HUDEP-2 (cell line): Measurements from ENCODE around the gene SSX1.
"Not testable (repeated sequence)": the region's sequence is repeated elsewhere in the genome, so short reads cannot be mapped to it uniquely, and the experiment has no call there.

Experiments
- DNase-seq, 76 experiments: peaks; one replicate each; lab custom pipeline; 2025; ENCODE audit not compliant: unreplicated experiment in 76 of 76; lab: John Stamatoyannopoulos, UW

SSX1 gene

DNA sequence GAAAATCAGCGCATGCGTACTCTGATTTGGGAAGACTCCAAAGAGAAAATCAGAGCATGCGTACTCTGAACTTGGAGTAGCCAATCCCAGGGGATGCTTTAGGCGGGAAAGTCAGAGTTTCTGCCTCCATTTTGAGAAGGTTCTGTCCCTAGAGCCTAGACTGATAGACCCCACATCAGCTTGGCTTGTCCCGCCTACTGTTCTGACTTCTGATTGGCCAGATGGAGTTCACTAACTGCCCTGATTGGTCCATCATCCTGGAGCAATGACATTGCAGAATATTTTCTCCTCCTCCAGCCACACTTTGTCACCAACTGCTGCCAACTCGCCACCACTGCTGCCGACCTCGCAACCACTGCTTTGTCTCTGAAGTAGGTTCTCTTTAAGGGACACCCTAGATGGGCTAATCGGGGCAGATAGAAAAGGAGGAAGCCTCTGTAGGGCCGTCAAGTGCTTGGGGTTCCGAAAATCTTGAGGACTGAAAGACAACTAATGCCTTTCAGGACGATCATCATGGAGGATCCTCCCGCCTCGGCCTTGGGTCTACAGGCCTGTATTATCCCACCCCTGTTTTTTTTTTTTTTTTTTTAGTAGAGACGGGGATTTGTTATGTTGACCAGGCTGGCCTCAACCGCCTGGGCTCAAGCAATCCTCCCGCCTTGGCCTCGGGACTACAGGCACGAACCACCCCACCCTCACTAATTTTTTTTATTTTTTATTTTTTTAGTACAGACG, at the start of gene SSX1:
SSX1 (plus strand) TSS at position 331 of the 735 bp plus-strand sequence. CDS start 1,850 bp downstream, outside the sequence.
- DNase-seq: not testable (repeated sequence)

- DNase-seq: not testable (repeated sequence)
Measured at GRCh38 chrX:48214341-48214740, 40.9 kb upstream of the SSX1 start.

DNA sequence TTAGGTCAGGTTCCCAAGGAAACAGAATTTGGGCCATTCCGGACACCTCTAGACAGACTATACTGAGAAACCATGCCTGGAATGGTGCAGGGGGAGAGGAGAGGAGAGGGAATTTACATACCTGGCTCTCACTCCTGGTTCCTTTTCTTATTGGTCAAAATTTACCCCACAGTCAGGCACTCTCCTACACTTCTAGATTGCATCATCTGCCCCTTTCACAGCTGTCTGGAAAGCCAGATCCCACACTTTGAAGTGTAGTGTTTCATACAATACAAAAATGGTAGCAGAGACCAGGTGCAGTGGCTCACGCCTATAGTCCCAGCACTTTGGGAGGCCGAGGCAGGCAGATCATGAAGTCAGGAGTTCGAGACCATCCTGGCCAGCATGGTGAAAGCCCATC, 31.0 kb upstream of the SSX1 start:
- not testable (repeated sequence) for DNase-seq

DNA sequence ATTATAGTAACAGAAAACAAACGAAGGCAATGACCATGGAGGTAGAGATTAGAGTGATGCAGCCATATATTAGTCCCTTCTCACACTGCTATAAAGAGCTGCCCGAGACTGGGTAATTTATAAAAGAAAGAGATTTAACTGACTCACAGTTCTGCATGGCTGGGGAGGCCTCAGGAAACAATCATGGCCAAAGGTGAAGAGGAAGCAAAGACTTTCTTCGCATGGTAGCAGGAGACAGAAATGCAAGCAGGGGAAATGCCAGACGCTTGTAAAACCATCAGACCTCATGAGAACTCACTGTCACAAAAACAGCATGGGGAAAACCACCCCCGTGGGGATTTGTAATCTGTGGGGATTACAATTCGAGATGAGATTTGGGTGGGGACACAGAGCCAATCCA, 2.2 kb upstream of the SSX1 start:
- DNase-seq: not testable (repeated sequence)

DNA sequence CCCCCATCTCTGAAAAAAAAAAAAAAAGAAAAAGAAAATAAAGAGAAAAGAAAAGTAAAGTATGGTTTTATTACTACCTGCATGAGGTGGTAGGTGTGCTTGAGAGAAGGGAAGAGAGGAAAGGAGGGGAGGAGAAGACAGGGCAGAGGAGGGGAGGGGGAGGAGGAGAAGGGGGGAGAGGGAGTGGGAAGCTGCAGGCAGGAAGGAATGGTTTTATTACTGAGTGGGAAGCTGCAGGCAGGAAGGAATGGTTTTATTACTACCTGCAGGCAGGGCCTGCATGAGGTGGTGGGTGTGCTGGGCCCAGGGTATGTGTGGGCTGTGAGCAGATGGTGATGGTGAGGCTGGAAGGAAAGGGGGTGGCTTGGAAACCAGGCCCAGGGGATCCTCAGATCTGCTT, 19.2 kb downstream of the SSX1 start:
- DNase-seq: not testable (repeated sequence)

DNA sequence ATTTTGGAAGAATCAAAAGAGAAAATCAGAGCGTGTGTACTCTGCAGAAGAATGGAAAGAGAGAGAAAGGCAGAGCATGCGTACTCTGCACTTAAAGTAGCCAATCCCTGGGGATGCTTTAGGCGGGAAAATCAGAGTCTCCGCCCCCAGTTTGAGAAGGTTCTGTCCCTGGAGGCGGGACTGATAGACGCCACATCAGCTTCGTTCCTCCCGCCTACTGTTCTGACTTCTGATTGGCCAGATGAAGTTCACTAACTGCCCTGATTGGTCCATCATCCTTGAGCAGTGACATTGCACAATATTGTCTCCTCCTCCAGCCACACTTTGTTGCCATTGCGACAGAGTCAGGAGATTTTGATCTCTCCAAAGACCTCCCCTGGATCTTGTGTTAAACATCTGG, 23.8 kb downstream of the SSX1 start:
- no peak for DNase-seq

DNA sequence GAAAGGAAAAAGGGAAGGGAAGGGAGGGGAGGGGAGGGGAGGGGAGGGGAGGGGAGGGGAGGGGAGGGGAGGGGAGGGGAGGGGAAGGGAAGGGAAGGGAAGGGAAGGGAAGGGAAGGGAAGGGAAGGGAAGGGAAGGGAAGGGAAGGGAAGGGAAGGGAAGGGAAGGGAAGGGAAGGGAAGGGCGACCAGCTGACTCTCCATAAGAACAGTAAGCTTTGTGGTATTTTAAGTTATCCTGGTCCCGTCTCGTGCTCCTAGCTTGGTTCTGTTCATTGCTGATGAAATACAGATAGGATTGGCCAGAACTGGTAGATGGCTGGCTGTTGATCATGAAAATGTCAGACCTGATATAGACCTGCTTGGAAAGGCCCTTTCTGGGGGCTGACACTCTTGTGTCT, 25.5 kb downstream of the SSX1 start:
- not testable (repeated sequence) for DNase-seq

DNA sequence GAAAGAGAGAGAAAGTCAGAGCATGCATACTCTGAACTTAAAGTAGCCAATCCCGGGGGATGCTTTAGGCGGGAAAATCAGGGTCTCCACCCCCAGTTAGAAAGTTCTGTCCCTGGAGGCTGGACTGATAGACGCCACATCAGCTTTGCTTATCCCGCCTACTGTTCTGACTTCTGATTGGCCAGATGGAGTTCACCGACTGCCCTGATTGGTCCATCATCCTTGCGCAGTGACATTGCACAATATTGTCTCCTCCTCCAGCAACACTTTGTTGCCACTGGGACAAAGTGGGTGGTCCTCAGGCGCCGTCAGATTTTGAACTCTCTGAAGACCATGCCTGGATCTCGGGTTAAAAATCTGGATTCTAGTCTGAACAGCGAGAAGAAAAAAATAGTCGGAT, 51.0 kb downstream of the SSX1 start:
- no peak for DNase-seq

- DNase-seq: not testable (repeated sequence)
Measured at GRCh38 chrX:48313996-48314395, 58.8 kb downstream of the SSX1 start.
